HG02678 (cell line): ENCODE results near the gene C2orf66.

ENCODE experiments used
- ATAC-seq: cut with Tn5 transposase; IDR thresholded peaks from one replicate; pipeline ENCODE4 v1.9.1; 2021; ENCODE audit warnings: mild to moderate bottlenecking, moderate library complexity; ENCODE audit not compliant: unreplicated experiment

Gene C2orf66

DNA sequence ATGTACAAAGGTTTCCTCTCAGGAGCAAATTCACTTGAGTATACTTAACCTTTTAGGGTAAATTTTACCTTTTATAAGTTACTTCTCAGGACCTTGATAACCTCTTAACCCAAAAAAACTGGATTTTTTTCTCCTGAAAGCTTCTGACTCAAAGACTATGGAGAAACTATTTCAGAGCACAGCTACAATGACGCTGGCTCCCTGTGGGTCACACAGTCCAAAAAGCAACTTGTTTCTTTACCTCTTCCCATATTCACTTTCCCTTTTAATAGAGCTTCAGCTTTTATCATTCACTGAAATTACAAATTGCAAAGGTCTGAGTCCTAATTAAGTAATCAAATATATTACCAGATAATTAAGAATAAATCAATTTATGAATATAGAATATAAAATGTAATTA lies 42.1 kb downstream of the C2orf66 start:
- ATAC-seq: no peak

DNA sequence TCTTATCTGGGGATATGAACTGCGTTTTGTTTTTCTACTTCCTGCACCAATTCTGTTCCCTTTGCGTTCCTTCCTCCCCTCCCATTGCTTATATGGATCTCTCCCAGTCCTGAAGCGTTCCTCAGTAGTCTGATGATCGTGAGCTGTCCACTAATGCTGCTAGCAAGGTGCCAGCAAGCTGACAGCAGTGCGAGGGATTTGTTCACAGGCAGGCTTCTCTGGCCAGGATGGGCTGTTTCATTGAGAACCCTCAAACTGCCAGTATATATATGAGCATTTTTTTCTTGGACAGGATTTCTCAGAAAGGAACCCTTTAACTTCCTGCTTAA lies 49.8 kb downstream of the C2orf66 start:
- ATAC-seq: no peak

DNA sequence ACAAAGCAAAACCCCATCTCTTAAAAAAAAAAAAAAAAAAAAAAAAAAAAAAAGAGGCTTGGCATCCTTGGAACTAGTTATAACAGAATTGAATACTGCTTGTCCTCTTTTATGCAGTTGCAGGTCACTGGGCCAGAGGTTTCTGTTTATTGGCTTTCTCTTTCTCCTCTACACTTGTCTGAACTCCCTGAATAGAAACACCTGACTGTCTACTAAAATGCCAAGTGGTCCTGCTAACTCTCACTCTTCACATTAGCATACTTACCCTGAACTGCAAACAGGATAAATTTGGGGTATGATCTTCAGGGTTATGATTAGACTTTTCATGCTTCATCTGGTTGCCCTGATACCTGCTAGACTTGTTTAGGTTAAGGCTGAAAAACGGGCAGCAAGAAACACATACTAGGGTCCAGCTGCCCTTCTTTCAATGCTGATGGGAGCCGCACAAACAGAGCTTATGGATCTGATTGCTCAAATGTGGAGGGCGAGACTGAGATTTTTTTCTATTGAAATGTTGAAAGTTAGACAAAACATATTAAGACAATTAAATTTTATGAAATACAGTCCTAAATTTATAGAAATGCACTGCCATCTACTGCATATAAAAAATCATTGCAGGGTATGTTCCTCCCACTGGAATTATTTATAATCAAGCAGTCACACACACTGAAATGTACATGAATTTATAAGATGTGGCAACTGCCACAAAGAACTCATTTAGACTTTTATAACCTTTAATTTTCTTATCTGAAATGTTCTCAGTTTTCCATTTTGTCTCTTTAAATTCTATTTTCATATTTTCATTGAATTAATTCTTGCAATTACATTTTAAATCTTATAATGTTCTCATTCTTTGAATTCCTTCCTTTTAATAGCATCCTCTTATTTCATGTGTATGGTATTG lies 50.4 kb downstream of the C2orf66 start:
- ATAC-seq: no peak
